CD14-positive monocyte (primary cell): ENCODE results near the gene VSTM4. TPM values are rescaled to one million over a fixed set of nuclear protein-coding genes. Genes with fewer than 3 reads are reported as not detected.

Experiments
- DNase-seq, 3 donors: peaks; one replicate each; pipeline ENCODE4 v3.0.0-alpha.2; 2011 to 2022
- H2AFZ ChIP-seq: 2 replicates; pipeline ENCODE4 v1.6.0; 2012; ENCODE audit warnings: mild to moderate bottlenecking, low read depth, low read length, inconsistent platforms; ENCODE audit not compliant: insufficient read depth, poor library complexity, severe bottlenecking
- H3K27ac ChIP-seq, 2 donors: 1 replicate in 1 of 2; 2 replicates in 1 of 2; pipeline ENCODE4 v1.5.1; 2012 to 2013; ENCODE audit warnings: low read length in 2 of 2, control low read depth in 1 of 2, inconsistent platforms in 1 of 2, low read depth in 1 of 2, mild to moderate bottlenecking in 1 of 2
- H3K27me3 ChIP-seq, 2 donors: one replicate each; pipeline versions ENCODE4 v1.6.0 to v1.6.1; 2011 to 2013; ENCODE audit warnings: low read length in 2 of 2; ENCODE audit not compliant: control insufficient read depth in 2 of 2, insufficient read depth in 2 of 2
- H3K36me3 ChIP-seq, 2 donors: replicated peaks in 1 of 2; 1 replicate in 1 of 2; 2 replicates in 1 of 2; pipeline versions ENCODE4 v1.5.1 to v1.6.1; 2012 to 2013; ENCODE audit warnings: low read length in 2 of 2, control low read depth in 1 of 2, inconsistent platforms in 1 of 2, mild to moderate bottlenecking in 1 of 2; ENCODE audit not compliant: insufficient read depth in 2 of 2, control insufficient read depth in 1 of 2
- H3K4me1 ChIP-seq, 2 donors: 1 replicate in 1 of 2; 2 replicates in 1 of 2; pipeline versions ENCODE4 v1.5.1 to v1.6.1; 2012 to 2013; ENCODE audit warnings: low read length in 2 of 2, control low read depth in 1 of 2, inconsistent platforms in 1 of 2, mild to moderate bottlenecking in 1 of 2, moderate library complexity in 1 of 2; ENCODE audit not compliant: insufficient read depth in 2 of 2, control insufficient read depth in 1 of 2
- H3K4me2 ChIP-seq: replicated peaks from 2 replicates; pipeline ENCODE3; 2012; ENCODE audit warnings: low read length, moderate library complexity, mild to moderate bottlenecking; ENCODE audit not compliant: poor library complexity, severe bottlenecking; ENCODE audit errors: extremely low read depth
- H3K4me3 ChIP-seq, 3 experiments: fragments of 200-600 bp in 1 of 3; sonication (generic) in 1 of 3; replicated peaks in 1 of 3; 1 replicate in 2 of 3; 2 replicates in 1 of 3; pipeline ENCODE4 v1.5.1; 2011 to 2013; ENCODE audit warnings: low read length in 3 of 3, mild to moderate bottlenecking in 3 of 3, control low read depth in 2 of 3, low read depth in 2 of 3, inconsistent platforms in 1 of 3, moderate library complexity in 1 of 3
- H3K79me2 ChIP-seq: 2 replicates; pipeline ENCODE4 v1.6.0; 2012; ENCODE audit warnings: mild to moderate bottlenecking, control low read depth, inconsistent platforms, low read length, moderate library complexity; ENCODE audit not compliant: insufficient read depth
- H3K9ac ChIP-seq: 2 replicates; pipeline ENCODE4 v1.6.0; 2017; ENCODE audit warnings: low read length, mild to moderate bottlenecking; ENCODE audit not compliant: insufficient read depth, poor library complexity, severe bottlenecking
- H3K9me3 ChIP-seq, 2 donors: replicated peaks in 1 of 2; 1 replicate in 1 of 2; 2 replicates in 1 of 2; pipeline versions ENCODE4 v1.5.1 to v1.6.1; 2012 to 2013; ENCODE audit warnings: low read length in 2 of 2, control low read depth in 1 of 2; ENCODE audit not compliant: control insufficient read depth in 1 of 2, insufficient read depth in 1 of 2
- H4K20me1 ChIP-seq: 2 replicates; pipeline ENCODE4 v1.6.0; 2012; ENCODE audit warnings: mild to moderate bottlenecking, low read length, control low read depth, moderate library complexity; ENCODE audit not compliant: insufficient read depth
- H3K27ac Mint-ChIP-seq, 7 donors: one replicate each; pipeline ENCODE4 v1.8.0; 2020; ENCODE audit warnings: mild to moderate bottlenecking in 7 of 7, mixed read lengths in 7 of 7, moderate library complexity in 6 of 7, inconsistent platforms in 2 of 7
- H3K27me3 Mint-ChIP-seq, 3 donors: one replicate each; pipeline ENCODE4 v1.8.0; 2021 to 2022; ENCODE audit warnings: low read depth in 3 of 3, mild to moderate bottlenecking in 3 of 3, mixed read lengths in 3 of 3, moderate library complexity in 3 of 3, inconsistent platforms in 1 of 3
- H3K36me3 Mint-ChIP-seq, 2 donors: one replicate each; pipeline ENCODE4 v1.8.0; 2020; ENCODE audit warnings: mixed read lengths in 2 of 2, inconsistent platforms in 1 of 2, mild to moderate bottlenecking in 1 of 2
- H3K4me1 Mint-ChIP-seq: one replicate; pipeline ENCODE4 v1.8.0; 2020; ENCODE audit warnings: mild to moderate bottlenecking, mixed read lengths
- H3K4me3 Mint-ChIP-seq, 2 donors: one replicate each; pipeline ENCODE4 v1.8.0; 2020; ENCODE audit warnings: mild to moderate bottlenecking in 2 of 2, mixed read lengths in 2 of 2, moderate library complexity in 1 of 2
- H3K9me3 Mint-ChIP-seq, 7 donors: one replicate each; pipeline ENCODE4 v1.8.0; 2020 to 2022; ENCODE audit warnings: mixed read lengths in 7 of 7, mild to moderate bottlenecking in 6 of 7, moderate library complexity in 6 of 7, inconsistent platforms in 2 of 7
- WGBS: methylation state at CpG from one replicate; pipeline ENCODE4 v1.1.5; 2013; ENCODE audit warnings: missing lambda C conversion rate; ENCODE audit not compliant: insufficient coverage; 5-methylcytosine and 5-hydroxymethylcytosine counted together
- intact Hi-C, 2 donors: fragments of 100-400 bp; cut with micrococcal nuclease; formaldehyde crosslinking; loops; one replicate each; pipeline versions ENCODE4 v1.15.0 to v1.15.1; 2023
- polyA plus RNA-seq, 3 donors: library from polyadenylated mRNA; depleted of rRNA in 1 of 3; unstranded in 2 of 3; stranded (reverse) in 1 of 3; fragments of 300-500 nt in 2 of 3; fragments of >200 nt in 1 of 3; fragmentation: Illumina TruSeq in 2 of 3; gene quantifications; 1 replicate in 2 of 3; 2 replicates in 1 of 3; pipeline ENCODE4 v1.2.3, GENCODE V29; 2012 to 2021
- TF ChIP-seq, protein P1 (sequence below): fragments of 200-600 bp; IDR thresholded peaks from one replicate; pipeline ENCODE4 v1.8.0; 2022; ENCODE audit warnings: antibody characterized with exemption, mild to moderate bottlenecking

VSTM4 gene
- polyA plus RNA-seq, 3 donors = not detected

DNA sequence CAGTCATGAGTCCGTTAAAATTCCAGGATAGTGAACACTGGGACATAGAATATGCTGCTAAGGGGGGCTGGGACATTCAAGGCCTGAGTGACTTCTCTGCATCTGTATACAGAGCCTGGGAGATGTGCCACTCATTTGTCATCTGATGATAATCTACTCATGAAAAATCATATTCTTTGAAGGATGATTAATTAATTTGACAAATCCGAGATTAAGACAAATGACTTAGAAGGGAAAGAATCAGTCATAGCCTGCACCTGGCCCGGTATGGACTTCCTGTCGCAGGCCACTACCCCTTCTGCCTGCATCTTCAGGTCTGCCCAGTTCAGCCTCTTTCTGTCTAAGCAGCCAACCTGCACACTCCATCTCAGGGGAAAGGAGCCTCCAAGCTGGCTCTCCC is 37.3 kb upstream of the VSTM4 start:
- TF ChIP-seq, protein P1, sequence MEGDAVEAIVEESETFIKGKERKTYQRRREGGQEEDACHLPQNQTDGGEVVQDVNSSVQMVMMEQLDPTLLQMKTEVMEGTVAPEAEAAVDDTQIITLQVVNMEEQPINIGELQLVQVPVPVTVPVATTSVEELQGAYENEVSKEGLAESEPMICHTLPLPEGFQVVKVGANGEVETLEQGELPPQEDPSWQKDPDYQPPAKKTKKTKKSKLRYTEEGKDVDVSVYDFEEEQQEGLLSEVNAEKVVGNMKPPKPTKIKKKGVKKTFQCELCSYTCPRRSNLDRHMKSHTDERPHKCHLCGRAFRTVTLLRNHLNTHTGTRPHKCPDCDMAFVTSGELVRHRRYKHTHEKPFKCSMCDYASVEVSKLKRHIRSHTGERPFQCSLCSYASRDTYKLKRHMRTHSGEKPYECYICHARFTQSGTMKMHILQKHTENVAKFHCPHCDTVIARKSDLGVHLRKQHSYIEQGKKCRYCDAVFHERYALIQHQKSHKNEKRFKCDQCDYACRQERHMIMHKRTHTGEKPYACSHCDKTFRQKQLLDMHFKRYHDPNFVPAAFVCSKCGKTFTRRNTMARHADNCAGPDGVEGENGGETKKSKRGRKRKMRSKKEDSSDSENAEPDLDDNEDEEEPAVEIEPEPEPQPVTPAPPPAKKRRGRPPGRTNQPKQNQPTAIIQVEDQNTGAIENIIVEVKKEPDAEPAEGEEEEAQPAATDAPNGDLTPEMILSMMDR = no peak
- Histone ChIP-seq H3K4me1 (no peaks in the 10 kb centered on the region), H3K4me2 (no peak overlapping the region), H3K9me3 (peaks cover 7% of the 10 kb centered on the region in 2 donors), H3K79me2 (no peaks in the 10 kb centered on the region), H3K27ac (no peak overlapping the region), H3K36me3 (no peaks in the 10 kb centered on the region), H4K20me1 (no peaks in the 10 kb centered on the region), H3K4me3 (no peak overlapping the region), H2AFZ (no peak overlapping the region), H3K9ac (no peak overlapping the region), H3K27me3 (no peaks in the 10 kb centered on the region)
- 81% methylated on average over 2 of the region's 4 CpGs for WGBS
- Mint-ChIP-seq H3K4me3 (no peak overlapping the region), H3K4me1 (peaks cover 4% of the 10 kb centered on the region), H3K27me3 (peaks cover 0 to 6% (median 5%) of the 10 kb centered on the region in 3 donors), H3K9me3 (peaks cover 0 to 11% (median 5%) of the 10 kb centered on the region in 7 donors), H3K27ac (no peak overlapping the region), H3K36me3 (no peaks in the 10 kb centered on the region)
- intact Hi-C loops = no loop called here
- no peak for DNase-seq

DNA sequence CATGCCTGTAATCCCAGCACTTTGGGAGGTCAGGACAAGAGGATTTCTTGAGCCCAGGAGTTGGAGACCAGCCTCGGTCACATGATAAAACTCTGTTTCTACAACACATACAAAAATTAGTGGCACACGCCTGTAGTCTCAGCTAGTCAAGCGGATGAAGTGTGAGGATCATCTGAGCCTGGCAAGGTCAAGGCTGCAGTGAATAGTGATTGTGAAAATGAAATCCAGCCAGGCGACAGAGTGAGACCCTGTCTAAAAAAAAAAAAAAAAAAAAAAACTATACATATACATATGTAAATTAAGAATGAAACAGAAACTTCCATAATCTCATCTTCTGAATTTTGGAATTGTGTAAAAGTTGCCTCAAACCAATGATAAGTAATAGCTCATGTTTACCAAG is 36.7 kb upstream of the VSTM4 start:
- Mint-ChIP-seq H3K27me3 (peaks cover 0 to 6% (median 5%) of the 10 kb centered on the region in 3 donors), H3K36me3 (no peaks in the 10 kb centered on the region), H3K4me3 (no peak overlapping the region), H3K4me1 (peaks cover under 1% of the 10 kb centered on the region), H3K9me3 (peaks cover 0 to 16% (median 7%) of the 10 kb centered on the region in 7 donors), H3K27ac (no peak overlapping the region)
- no peak for DNase-seq
- no peak overlapping the region for H2AFZ ChIP-seq
- H3K27ac ChIP-seq = no peak overlapping the region
- no peaks in the 10 kb centered on the region for H3K27me3 ChIP-seq
- no peak overlapping the region for H3K9ac ChIP-seq
- intact Hi-C loops = no loop called here
- no peaks in the 10 kb centered on the region for H3K36me3 ChIP-seq
- no peak overlapping the region for H3K4me2 ChIP-seq
- TF ChIP-seq, protein P1 = no peak
- peaks cover 7 to 8% of the 10 kb centered on the region in 2 donors for H3K9me3 ChIP-seq
- no peaks in the 10 kb centered on the region for H3K79me2 ChIP-seq
- no peak overlapping the region for H3K4me3 ChIP-seq
- WGBS = 83% methylated on average over 1 of the region's 4 CpGs
- H4K20me1 ChIP-seq = no peaks in the 10 kb centered on the region
- no peaks in the 10 kb centered on the region for H3K4me1 ChIP-seq
